CD4-positive, alpha-beta T cell treated with Interleukin-17A for 1 hour (primary cell): Measurements from ENCODE around the gene LIPC.
A peak's percentile ranks its signal among the peaks of the same experiment; 100 is the strongest.

Experiments
- DNase-seq: peaks from one replicate; pipeline ENCODE4 v3.0.0-alpha.2; 2020

Gene LIPC

DNA sequence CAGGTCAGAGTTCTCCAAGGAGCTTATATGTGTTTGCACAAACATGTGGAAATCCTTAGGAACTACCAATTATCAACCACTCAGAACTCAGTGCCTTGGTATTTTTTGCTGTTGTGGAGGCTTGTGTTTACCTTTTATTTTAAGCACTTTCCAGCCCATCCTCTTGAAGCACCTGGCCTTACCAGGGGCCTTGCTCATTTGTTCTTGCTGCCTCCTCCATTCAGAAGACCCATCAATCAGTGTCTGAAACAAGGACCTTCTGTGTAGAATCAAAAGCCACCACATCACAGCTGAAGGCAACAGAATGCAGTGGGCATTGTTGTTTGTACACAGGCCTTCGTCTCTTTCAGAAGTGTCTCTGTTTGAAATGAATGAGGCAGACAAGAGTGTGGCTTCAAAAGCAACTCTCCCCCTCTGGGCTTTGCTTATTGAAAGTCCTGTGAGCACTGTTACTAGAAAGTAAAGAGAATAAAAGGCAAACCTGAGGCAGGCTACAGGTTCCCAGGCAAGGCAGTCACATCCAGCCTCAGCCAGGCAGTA is 24.5 kb upstream of the LIPC start:
- DNase-seq, result no peak

DNA sequence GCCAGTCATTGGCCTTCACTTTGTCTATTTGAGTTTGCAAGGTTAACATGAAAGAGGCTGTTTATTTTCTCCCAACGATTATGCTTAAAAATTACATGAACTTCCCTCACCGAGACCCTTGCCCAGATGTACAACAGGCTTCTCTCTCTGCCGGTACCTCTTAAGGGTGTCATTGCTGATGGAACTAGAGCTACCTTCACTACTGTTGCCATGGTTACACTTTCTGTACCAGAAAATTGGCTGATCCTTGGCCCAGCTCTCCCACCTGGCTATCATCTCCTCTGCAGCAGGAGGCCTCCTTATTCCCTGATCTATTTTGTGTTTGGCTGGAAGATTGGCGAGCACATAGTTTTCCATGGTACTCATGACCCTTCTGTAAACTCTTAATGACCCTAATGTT is 24.0 kb upstream of the LIPC start:
- no peak for DNase-seq

DNA sequence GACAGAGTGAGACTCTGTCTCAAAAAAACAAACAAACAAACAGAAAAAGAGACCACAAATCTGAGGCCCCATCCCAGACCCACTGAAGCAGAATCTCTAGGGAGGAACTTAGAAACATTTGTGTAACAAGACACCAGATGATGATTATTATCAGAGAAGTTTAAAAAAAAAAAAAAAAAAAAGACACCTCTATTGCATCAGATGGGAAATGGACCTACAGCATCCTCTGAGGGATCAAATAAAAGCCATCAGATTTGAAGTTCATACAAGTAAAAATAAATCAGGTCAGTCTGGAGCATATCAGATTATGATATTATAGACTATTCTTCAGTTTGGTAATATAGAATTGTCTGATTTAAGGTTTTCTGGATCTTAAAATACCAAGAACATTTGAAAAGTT is 21.9 kb upstream of the LIPC start:
- no peak for DNase-seq

DNA sequence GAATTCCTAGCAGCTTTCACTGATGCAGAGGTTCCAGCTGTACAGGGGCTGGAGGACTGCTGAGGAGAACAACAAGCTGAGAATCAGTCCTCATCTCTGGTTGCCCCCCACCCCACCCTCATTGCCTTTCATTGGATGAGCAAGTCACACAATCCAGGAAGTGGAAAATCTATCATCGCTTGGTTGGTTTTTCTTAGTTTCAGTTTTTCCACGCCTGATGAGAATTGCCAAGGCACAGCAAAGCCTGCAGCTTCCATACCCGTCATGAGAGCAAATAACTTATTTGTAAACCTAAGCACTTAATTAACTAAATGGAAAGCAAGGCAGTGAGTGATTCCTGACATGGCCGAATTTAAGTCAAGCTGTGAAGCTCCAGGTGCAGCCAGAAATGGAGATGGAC is 21.4 kb upstream of the LIPC start:
- peak; percentile 39 for DNase-seq

DNA sequence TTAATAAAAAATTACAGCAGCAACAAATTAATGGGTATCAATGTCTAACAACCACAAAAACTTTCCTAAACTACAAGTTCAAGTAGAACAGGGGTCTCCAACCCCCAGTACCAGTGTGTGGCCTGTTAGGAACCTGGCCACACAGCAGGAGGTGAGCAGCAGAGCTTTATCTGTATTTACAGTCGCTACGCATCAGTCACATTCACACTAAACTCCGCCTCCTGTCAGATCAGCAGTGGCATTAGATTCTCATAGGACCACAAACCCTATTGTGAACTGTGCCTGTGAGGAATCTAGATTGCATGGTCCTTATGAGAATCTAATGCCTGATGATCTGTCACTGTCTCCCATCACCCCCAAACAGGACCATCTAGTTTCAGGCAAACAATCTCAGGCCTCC is 18.5 kb upstream of the LIPC start:
- DNase-seq, result no peak

DNA sequence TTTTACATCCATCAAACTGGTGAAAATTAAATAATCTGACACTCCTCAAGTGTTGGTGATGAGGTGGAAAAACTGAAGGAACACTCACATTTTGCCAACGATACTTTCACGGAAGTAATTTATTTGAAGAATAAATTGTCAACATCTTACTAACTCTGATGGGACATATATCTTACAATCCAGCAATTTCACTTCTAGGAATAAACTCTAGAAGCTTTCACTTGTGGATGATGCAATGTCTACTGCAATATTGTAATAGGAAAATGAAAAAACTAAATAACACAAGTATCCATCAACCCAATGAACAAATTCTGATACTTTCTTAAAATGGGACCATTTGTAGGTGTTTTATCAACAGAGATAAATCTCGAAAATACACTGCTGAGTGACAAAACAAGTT is 16.2 kb upstream of the LIPC start:
- no peak for DNase-seq

DNA sequence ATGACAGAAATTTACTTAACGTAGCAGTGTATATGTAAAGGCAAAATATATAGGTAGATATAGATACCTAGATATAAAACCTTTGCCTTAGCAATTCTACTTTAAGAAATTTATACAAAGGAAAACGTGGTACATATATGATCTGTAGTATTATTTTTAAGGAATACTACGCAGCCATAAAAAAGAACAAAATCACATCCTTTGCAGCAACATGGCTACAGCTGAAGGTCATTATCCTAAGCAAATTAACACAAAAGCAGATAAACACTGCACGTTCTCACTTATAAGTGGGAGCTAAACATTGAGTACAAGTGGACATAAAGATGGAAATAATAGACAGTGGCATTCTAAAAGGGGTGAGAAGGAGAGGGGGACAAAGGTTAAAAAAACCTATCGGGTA is 14.8 kb upstream of the LIPC start:
- DNase-seq, result no peak

DNA sequence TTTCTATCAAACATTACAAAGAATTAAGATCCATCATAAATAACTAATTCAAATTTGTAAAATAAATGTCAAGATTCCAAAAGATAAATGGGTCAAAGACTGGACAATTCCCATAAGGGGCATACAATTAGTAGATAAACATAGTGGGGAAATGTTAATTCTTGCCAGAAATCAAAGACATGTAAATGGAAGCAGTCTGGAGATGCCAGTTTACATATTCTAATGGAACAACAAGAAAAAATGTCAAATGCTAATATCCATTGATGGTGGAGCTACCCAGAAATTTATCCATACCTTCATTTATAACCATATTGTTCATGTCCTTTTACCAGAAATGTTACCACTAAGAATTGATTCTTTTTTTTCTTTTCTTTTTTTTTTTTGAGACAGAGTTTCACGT is 13.7 kb upstream of the LIPC start:
- no peak for DNase-seq

DNA sequence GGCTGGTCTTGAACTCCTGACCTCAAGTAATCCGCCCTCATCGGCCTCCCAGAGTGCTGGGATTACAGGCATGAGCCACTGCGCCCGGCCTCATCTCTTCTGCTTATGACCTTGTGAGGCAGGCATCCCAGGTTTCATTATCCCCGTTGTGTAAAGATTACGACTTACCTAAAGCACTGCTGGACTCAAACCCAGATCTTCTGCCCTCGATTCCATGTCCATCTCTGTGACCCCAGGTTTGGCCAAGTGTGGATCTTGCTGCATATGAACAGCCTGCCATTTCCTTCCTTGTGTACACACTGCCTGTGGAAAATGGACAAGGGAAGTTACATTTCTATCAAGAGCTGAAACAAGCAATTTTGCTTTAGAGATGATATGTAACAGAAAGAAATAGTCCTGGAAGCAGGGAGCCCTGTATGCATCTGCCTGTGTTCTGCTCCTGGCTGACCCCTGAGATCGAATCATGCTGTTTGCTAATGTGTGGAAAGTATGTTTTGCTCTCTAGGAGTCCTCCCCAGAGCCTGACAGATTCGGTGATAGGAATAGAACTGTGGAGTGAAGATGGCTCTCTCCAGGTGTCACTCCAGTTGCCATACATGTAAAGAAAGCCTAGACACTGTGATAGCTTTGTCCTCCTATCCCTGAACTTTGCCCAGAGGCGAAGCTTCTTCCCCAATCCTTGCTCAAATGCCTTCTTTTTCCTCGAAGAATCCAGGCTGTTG is 11.8 kb upstream of the LIPC start:
- no peak for DNase-seq

DNA sequence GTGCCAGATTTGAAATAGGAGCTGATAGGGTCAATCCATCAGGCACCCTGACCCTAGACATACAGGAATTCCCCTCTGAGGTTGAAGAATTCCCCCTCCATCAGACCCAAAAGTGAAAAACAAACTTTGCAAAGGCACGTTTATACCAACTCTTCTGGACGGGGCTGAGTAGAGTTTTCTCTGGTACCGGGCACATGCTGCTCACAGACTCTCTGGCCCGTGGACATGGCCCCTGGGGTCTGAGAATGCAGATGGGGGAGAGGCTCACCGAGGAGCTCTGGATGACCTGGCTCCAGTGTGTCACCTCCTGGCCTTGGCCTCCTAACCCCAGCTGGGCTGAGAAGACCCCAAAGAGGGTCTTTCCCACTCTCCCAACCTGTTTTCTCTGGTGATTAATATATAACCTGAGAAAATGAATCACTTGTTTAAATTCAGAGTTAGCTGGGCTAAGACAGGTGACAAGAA is 11.2 kb upstream of the LIPC start:
- DNase-seq, result no peak

DNA sequence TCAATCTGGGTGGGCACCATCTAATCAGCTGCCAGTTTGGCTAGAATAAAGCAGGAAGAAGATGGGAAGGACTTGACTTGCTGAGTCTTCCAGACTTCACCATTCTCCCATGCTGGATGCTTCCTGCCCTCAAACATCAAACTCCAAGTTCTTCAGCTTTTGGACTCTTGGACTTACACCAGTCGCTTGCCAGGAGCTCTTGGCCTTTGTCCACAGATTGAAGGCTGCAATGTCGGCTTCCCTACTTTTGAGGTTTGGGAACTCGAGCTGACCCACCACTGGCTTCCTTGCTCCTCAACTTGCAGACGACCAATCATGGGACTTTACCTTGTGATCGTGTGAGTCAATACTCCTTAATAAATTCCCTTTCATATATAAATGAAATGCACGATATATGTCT is 8.6 kb upstream of the LIPC start:
- no peak for DNase-seq

DNA sequence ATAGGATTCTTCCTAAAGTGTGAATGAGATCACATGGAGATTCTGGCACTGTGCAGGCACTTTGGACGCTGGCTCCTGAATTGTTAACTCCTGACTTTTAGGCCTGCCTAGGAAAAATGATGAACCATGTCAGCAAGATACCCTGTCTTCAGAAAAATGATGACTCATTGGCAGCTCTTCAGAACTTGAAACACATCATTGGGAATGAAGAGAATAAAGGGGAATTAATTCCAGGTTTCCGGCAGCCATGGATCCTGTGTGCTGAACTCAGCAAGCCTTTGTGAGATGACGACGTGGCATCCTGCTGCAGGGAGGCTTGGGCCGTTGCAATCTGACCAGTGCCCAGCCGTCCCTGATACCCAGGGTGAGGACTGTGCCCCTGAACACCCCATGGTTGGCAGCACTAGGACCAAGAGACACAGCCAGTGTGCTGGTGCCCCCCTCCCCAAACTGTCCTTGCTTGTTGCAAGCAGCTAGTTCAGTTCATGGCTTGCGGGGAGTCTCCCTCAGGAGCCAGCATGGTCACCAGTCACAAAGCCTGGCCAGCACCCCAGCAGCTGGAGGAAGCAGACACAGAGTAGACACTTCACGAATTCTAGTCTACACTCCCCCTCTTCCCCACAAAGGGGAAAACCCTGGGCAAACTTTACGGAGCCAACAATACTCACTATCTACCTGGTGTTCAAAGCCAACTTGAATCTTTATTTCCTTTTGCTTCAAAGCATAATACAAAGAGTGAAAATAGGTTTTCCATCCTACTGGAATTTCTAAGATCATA is 7.8 kb upstream of the LIPC start:
- no peak for DNase-seq

DNA sequence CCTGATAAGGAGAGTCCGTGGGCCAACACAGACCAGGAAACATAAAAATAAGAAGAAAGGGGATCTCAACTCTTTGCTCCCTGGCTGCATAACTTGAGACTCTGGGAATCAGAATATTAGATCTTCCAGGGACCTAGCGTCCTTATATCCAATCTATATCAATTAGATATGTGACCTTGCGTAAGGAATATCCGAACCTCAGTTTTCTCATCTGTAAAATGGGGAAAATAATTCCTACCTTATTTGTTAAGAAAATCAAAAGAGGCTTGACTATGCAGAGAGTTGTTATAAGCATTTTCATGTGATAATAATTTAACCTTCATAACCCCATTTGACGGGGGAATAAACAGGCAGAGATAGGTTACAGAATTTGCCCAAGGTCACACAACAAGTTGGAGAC is 7.1 kb upstream of the LIPC start:
- DNase-seq, result no peak

DNA sequence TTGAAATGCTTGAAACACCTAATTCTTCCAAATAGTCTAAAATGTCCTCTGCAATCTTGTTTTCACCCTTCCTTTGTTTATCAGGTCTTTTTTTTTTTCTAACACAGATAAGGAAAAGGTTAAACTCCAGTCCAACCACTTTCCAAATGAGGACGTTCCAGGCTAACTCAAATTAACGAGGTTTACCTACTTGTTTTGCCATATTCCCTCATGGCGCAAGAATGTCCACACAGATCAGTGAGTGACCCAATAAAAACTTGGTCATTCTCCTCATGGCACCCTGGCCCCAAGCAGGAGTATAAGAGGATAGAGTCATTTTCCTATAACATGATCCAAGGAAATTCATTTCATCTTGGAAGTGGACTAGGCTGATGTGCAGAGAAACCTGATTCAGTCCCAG is 6.6 kb upstream of the LIPC start:
- no peak for DNase-seq

DNA sequence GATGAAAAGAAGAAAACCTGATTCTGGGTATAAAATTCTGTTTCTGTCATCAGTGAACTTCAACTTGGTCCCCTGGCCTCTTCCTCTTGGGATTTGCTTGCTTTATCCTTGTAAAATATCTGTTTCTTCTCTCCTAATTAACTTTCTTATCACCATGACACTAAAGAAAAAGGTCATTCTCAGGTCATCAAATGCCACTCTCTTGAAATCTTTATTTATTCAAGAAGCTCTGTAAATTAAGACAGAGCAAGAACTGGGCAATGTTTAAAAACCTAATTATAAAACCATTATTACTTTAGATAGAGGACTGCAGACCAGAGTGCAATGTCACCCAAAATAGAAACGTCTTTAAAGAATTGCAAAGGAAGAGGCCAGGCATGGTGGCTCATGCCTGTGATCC is 6.0 kb upstream of the LIPC start:
- DNase-seq, result no peak

DNA sequence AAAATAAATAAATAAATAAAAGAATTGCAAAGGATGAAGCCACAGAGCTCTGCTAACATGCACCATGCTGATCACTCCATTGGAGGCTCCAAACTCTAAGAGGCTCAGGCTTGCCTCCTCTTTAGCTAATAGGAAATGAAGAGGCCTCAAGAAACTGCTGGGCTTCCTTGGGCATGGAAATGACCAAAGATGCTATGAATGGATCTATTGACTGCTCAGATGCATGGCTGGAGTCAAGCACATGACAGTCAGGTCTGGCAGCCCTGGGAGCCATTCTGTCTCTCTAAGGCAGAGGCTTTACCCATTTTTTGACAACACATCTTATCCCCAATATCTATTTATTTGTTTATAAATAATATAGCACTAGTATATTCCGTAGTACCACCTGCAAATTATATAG is 5.3 kb upstream of the LIPC start:
- no peak for DNase-seq

DNA sequence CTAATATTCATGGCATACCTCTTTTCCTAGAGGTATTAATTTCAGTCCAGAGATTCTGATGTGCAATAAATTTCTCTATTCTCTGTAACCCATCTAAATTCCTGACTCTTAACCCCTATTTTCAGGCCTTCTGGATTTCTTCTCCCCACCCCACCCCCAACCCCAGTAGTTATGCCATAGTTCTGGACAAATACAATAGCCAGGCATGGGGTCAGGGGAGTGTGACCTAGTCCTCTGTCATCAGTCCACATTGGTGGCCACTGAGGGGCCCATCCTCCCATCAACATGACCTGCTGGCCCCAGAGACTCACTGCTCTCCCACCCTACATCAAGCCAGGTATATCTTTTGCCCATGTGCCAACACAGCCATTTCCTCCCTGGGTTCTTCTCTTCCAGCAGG is 3.8 kb upstream of the LIPC start:
- DNase-seq, result no peak

DNA sequence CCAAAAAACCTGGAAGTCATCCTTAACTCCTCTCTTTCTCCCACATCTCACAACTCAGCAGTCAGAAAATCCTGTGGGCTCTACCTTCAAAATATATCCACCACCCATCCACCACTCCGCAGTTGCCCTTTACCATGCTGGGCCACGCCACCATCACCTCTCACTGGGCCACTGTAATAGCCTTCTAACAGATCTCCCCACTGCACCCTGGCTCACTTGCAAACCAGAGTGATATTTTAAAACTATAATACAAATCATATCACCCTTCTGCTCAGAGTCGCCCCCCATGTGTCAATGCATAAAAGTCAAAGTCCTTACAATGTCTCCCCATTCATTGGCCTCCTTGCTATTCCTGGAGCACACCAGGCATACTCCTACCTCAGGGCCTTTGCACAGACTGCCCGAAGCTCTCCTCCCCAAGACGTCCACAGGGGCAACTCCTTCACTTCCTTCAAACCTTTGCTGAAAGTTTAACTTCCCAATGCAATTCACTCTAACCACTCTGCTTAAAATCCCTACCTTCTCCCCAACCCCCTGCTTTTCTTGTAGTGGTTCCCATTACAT is 1.5 kb upstream of the LIPC start:
- no peak for DNase-seq

DNA sequence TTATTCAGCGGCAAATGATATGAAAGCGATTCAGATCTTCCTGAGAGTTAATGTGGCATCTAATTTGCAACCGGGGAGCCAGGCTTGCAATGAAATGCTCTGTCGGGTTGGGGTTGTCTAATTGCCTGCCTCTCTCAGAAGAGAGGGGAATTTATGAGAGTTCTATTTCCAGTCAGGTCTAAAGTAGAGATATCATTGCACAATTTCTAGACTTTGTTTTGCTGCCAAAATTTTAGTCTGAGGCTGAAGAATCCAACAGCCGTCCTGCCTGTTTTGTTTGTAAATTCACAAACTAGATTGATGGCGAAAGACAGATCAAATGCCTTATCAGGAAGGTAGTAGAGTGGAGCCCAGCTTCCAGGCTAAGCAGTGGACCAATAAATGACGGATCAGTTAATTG is 610 bp downstream of the LIPC start:
- no peak for DNase-seq

DNA sequence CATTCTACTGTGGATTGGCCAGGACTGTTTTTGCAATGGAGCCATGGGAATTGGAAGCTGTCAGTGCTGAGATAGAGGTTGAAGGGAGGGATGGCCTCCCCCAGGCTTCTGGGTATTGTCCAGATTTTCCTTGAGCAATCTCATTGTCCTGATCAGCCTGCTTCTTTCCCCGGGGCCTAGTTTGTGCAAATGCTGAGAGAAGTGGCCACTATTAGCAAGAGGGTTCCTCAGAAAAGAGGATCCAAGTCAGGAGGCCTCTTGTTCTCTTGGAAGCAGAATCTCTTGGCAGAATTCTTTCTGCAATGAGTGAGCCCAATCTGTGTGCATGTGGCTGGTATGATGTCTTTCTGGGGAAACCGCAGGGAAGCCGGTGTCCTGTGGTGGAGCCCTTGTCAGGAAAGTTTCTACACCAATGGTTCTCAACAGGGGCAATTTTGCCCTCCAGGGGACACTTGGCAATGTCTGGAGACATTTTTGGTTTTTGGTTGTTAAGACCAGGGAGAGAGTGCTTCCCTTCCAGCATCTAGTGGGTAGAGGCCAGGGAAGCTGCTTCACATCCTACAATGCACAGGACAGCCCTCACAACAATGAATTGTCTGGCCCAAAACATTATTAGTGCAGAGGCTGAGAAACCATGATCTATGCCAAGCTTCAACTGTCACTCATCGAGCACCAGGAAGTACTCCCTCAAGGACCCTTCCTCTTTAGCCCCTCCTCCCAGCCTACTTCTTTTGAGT is 2.0 kb downstream of the LIPC start:
- no peak for DNase-seq

DNA sequence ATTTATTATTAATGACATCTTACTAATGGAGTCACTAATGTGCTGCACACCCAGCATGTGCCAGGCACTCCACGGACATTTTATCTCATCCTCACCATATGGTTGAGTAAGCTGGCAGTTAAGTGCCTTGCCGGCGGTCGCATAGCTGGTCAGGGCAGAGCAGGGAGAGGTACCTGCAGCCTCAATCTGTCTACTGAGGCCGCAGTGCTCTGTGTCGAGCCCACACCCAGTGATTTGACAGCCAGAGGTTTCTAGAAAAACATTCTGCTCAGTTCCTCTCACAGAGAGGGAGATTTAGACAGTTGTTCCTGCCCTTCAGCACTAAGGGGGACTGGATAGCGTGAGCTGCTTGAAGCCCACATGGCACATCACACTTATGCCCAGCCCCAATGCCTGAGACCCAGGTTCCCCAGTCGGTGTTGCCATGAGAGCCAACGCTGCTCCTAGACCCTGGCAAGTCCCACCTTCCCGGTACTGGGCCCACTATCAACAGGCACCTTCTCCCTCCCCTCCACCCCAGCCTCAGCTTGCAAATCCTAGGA is 2.6 kb downstream of the LIPC start:
- DNase-seq, result no peak

DNA sequence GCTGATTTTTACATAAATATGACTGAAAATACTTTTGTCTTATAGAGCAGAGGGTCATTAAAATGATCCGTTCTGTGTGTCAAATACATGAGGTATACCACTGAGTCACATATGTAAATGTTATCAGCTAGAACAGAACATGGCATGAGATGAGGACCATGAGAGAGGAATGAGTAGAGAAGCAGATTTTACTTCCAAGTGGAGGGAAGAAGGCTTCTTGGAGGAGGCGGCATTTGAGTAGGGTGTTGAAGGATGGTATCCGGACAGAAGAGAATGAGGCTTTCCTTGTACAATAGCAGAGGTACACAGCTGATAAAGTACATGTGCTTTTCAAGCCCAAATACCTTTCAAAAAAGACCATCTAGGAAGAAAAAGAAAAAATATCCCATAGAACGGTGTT is 4.8 kb downstream of the LIPC start:
- no peak for DNase-seq

DNA sequence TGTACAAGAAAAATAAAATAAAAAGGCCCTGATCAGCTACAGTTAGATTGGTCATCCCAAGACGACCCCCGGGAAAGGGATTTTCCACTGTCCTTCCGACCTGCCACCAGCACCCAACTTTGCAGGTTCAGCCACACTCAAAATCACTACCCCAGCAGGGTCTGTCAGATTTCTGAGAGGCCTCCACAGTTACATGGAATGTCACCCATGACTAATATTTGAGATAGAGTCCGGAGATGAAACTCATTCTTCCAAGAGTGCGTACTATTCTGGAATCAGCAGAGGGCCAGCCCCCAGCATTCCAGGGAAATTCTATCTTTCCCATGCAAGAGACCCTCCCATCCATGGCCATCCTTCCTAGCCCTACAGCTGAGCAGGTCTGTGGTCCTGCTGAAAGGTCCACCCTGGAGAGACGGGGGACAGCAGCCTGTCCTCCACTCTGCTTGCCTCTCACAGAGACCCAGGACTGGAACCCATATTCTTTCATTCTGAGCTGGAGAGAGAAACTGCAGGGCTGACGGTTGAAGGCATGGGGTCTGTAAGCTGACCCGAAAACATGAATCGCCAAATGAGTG is 5.8 kb downstream of the LIPC start:
- DNase-seq, result no peak
